GM12878 (cell line): ENCODE results near the gene OR7A10. TPM values are rescaled to one million over a fixed set of nuclear protein-coding genes. Genes with fewer than 3 reads are reported as not detected.

Source experiments
- ATAC-seq: fragments of 200-7000 bp; cut with Tn5 transposase; 3 replicates; pipeline ENCODE4 v1.9.1; 2020; ENCODE audit warnings: mild to moderate bottlenecking, moderate library complexity
- BruUV-seq: library from RNA; stranded (reverse); fragments of 400-500 nt; replicated peaks from 2 replicates; lab custom pipeline; 2021; lab: Mats Ljungman, UMichigan
- CTCF ChIA-PET: fragments of 300-600 bp; sonication (Branson Sonifier 250); formaldehyde crosslinking; extraction: SDS; loops from one replicate; lab custom pipeline; 2021; ENCODE audit warnings: inconsistent platforms; lab: Yijun Ruan, JAX
- POLR2A ChIA-PET: fragments of 350-600 bp; formaldehyde crosslinking; extraction: SDS; loops from one replicate; lab custom pipeline; 2021; ENCODE audit warnings: inconsistent platforms; lab: Charles Lee
- RAD21 ChIA-PET: fragments of 300-600 bp; sonication (Branson Sonifier 250); formaldehyde crosslinking; loops from one replicate; lab custom pipeline; 2023; ENCODE audit warnings: antibody characterized with exemption; ENCODE audit not compliant: unreplicated experiment; lab: Charles Lee
- SMC1A ChIA-PET: fragments of 300-600 bp; sonication (Branson Sonifier 250); formaldehyde crosslinking; loops from one replicate; lab custom pipeline; 2023; ENCODE audit not compliant: unreplicated experiment, uncharacterized antibody; lab: Charles Lee
- DNase-seq: peaks from one replicate; pipeline ENCODE4 v3.0.0-alpha.2; 2011; ENCODE audit warnings: low read depth, low spot score
- FAIRE-seq: peaks from 3 replicates; lab custom pipeline; 2011; peaks lifted over from hg19 to GRCh38; lab: Jason Lieb, UNC
- H2AFZ ChIP-seq: 2 replicates; pipeline ENCODE4 v1.6.0; 2011; ENCODE audit warnings: low read depth, low read length, control low read depth; ENCODE audit not compliant: control insufficient read depth
- H3K27ac ChIP-seq: 2 replicates; pipeline ENCODE4 v1.5.1; 2011; ENCODE audit warnings: control low read depth; ENCODE audit not compliant: control insufficient read depth, insufficient read depth
- H3K27me3 ChIP-seq, 2 experiments: replicated peaks in 1 of 2; 2 replicates each; pipeline versions ENCODE4 v1.6.0 to v1.6.1; 2011; ENCODE audit warnings: low read length in 1 of 2; ENCODE audit not compliant: control insufficient read depth in 2 of 2, insufficient read depth in 2 of 2
- H3K36me3 ChIP-seq, 2 experiments: 2 replicates each; pipeline ENCODE4 v1.5.1; 2011; ENCODE audit warnings: low read length in 1 of 2; ENCODE audit not compliant: control insufficient read depth in 2 of 2, insufficient read depth in 2 of 2
- H3K4me1 ChIP-seq: 2 replicates; pipeline ENCODE4 v1.6.1; 2011; ENCODE audit warnings: mild to moderate bottlenecking, low read length, moderate library complexity, mixed read lengths; ENCODE audit not compliant: control insufficient read depth, insufficient read depth
- H3K4me2 ChIP-seq: 2 replicates; pipeline ENCODE4 v1.6.0; 2011; ENCODE audit warnings: control low read depth; ENCODE audit not compliant: control insufficient read depth, insufficient read depth
- H3K4me3 ChIP-seq: fragments of 200-600 bp; sonication (generic); 2 replicates; pipeline ENCODE4 v1.5.1; 2016
- H3K79me2 ChIP-seq: 2 replicates; pipeline ENCODE4 v1.6.0; 2011; ENCODE audit warnings: low read length; ENCODE audit not compliant: control insufficient read depth, insufficient read depth
- H3K9ac ChIP-seq: 2 replicates; pipeline ENCODE4 v1.8.0; 2011; ENCODE audit warnings: low read length, control low read depth, mixed read lengths; ENCODE audit not compliant: control insufficient read depth, insufficient read depth
- H3K9me3 ChIP-seq: replicated peaks from 3 replicates; pipeline ENCODE4 v1.5.1; 2011; ENCODE audit warnings: mild to moderate bottlenecking, low read length; ENCODE audit not compliant: control insufficient read depth, insufficient read depth
- H4K20me1 ChIP-seq: 2 replicates; pipeline ENCODE4 v1.6.0; 2011; ENCODE audit not compliant: control insufficient read depth, insufficient read depth
- BMI1 ChIP-seq: fragments of 450-650 bp; IDR thresholded peaks from 2 replicates; pipeline ENCODE4 v1.6.1; 2016; ENCODE audit warnings: mild to moderate bottlenecking, moderate library complexity, borderline replicate concordance
- FOS ChIP-seq: IDR thresholded peaks from 3 replicates; pipeline ENCODE4 v1.6.1; 2011; ENCODE audit warnings: borderline replicate concordance; ENCODE audit not compliant: insufficient read length; ENCODE audit errors: extremely low read depth
- GABPA ChIP-seq: IDR thresholded peaks from 2 replicates; pipeline ENCODE4 v1.6.1; 2014; ENCODE audit warnings: antibody characterized with exemption, low read depth, mild to moderate bottlenecking, inconsistent platforms
- IKZF1 ChIP-seq: fragments of 450-650 bp; conservative IDR thresholded peaks from 2 replicates; pipeline ENCODE4 v1.6.1; 2017; ENCODE audit warnings: antibody characterized with exemption, mild to moderate bottlenecking
- KDM1A ChIP-seq: fragments of 200-600 bp; sonication (generic); IDR thresholded peaks from 2 replicates; pipeline ENCODE4 v1.6.1; 2016; ENCODE audit warnings: borderline replicate concordance
- KLF5 ChIP-seq: fragments of 450-650 bp; IDR thresholded peaks from 2 replicates; pipeline ENCODE4 v1.6.1; 2014; ENCODE audit warnings: mild to moderate bottlenecking; ENCODE audit not compliant: partially characterized antibody
- MEF2A ChIP-seq: IDR thresholded peaks from 2 replicates; pipeline ENCODE4 v1.6.1; 2011; ENCODE audit warnings: low read depth, mild to moderate bottlenecking, low read length, moderate library complexity; ENCODE audit not compliant: insufficient read depth
- MLLT1 ChIP-seq: fragments of 450-650 bp; IDR thresholded peaks from 2 replicates; pipeline ENCODE4 v1.6.1; 2016; ENCODE audit warnings: mild to moderate bottlenecking
- NBN ChIP-seq: fragments of 450-650 bp; IDR thresholded peaks from 2 replicates; pipeline ENCODE4 v1.6.1; 2016
- NR2C2 ChIP-seq: IDR thresholded peaks from 2 replicates; pipeline ENCODE4 v1.6.1; 2011; ENCODE audit warnings: borderline replicate concordance, low read depth; ENCODE audit not compliant: control insufficient read depth, insufficient read length
- PKNOX1 ChIP-seq: fragments of 450-650 bp; IDR thresholded peaks from 2 replicates; pipeline ENCODE4 v1.6.1; 2016; ENCODE audit warnings: mild to moderate bottlenecking
- RAD51 ChIP-seq: fragments of 450-650 bp; IDR thresholded peaks from 2 replicates; pipeline ENCODE4 v1.6.1; 2016; ENCODE audit warnings: moderate library complexity, mild to moderate bottlenecking, inconsistent platforms
- RBBP5 ChIP-seq: fragments of 200-600 bp; sonication (generic); conservative IDR thresholded peaks from 2 replicates; pipeline ENCODE4 v1.6.1; 2016
- REST ChIP-seq: IDR thresholded peaks from 2 replicates; pipeline ENCODE4 v1.6.1; 2012; ENCODE audit warnings: mild to moderate bottlenecking, low read depth, low read length
- SIX5 ChIP-seq: IDR thresholded peaks from 2 replicates; pipeline ENCODE4 v1.6.1; 2011; ENCODE audit warnings: mild to moderate bottlenecking, low read depth, low read length, moderate library complexity; ENCODE audit not compliant: severe bottlenecking
- STAT3 ChIP-seq: IDR thresholded peaks from 2 replicates; pipeline ENCODE4 v1.6.1; 2011; ENCODE audit warnings: low read depth, low read length, improper control_type of control experiment
- WRNIP1 ChIP-seq: IDR thresholded peaks from 2 replicates; pipeline ENCODE4 v1.6.1; 2011; ENCODE audit warnings: low read depth, low read length, improper control_type of control experiment, borderline replicate concordance
- YY1 ChIP-seq: IDR thresholded peaks from 2 replicates; pipeline ENCODE4 v1.6.1; 2011; ENCODE audit warnings: low read depth, mild to moderate bottlenecking, low read length
- ZBED1 ChIP-seq: IDR thresholded peaks from 2 replicates; pipeline ENCODE4 v1.6.1; 2016; ENCODE audit warnings: borderline replicate concordance
- WGBS: methylation state at CpG from one replicate; pipeline ENCODE4 v1.1.6; 2016; ENCODE audit warnings: low lambda C conversion rate; ENCODE audit not compliant: insufficient replicate concordance, insufficient coverage; ENCODE audit errors: missing lambda C conversion rate; 5-methylcytosine and 5-hydroxymethylcytosine counted together
- in situ Hi-C: fragments of 300-500 bp; cut with MboI; formaldehyde crosslinking; loops from 9 replicates; pipeline ENCODE4 v1.14.3; 2018; ENCODE audit warnings: mixed read lengths
- intact Hi-C: fragments of 100-400 bp; cut with micrococcal nuclease; formaldehyde crosslinking; loops from one replicate; pipeline ENCODE4 v1.14.2; 2022; ENCODE audit not compliant: unreplicated experiment
- polyA plus RNA-seq, 11 experiments: library from polyadenylated mRNA; depleted of rRNA in 4 of 11; unstranded in 6 of 11; stranded (reverse) in 5 of 11; fragments of >200 nt; fragmentation: Nextera tagmentation in 4 of 11; fragmentation: Illumina TruSeq in 1 of 11; extraction: Ambion mirVana in 4 of 11; extraction: Trizol in 1 of 11; gene quantifications; 1 replicate in 1 of 11; 2 replicates in 10 of 11; pipeline versions ENCODE4 v1.2.1 to v1.2.3, GENCODE V29; 2011 to 2016; ENCODE audit warnings: inconsistent platforms in 2 of 11, missing spikeins in 2 of 11, low read depth in 1 of 11
- total RNA-seq, 4 experiments: library from RNA; depleted of rRNA in 3 of 4; stranded (reverse); fragments of >200 nt in 3 of 4; fragmentation: Illumina TruSeq in 1 of 4; extraction: Trizol in 1 of 4; gene quantifications; 2 replicates each; pipeline versions ENCODE4 v1.2.1 to v1.2.3, GENCODE V29; 2013 to 2021

OR7A10 gene
- total and polyA plus RNA-seq, 10 of the 15 experiments (the other 5 are each of a cell fraction or from before 2014, with no cell fraction given): not detected

- in situ Hi-C loops (no loop called here), intact Hi-C loops (no loop called here)
- no peaks in the 10 kb centered on the region for H3K27me3 ChIP-seq
- no peak overlapping the region for H2AFZ ChIP-seq
- CTCF ChIA-PET: no interaction called here
- H3K9ac ChIP-seq: no peak overlapping the region
- RAD21 ChIA-PET: interaction anchor here (0.7 kb wide), 1 partner anchor 245 kb away, joined by 3 read pairs; no protein-coding TSS in a partner anchor
- no peak overlapping the region for H3K27ac ChIP-seq
- POLR2A ChIA-PET: no interaction called here
- no peak overlapping the region for H3K4me3 ChIP-seq
- no peaks in the 10 kb centered on the region for H4K20me1 ChIP-seq
- BruUV-seq: no TSS peak
- H3K79me2 ChIP-seq: no peaks in the 10 kb centered on the region
- no peak for ATAC-seq
- no peaks in the 10 kb centered on the region for H3K36me3 ChIP-seq
- 35% methylated on average over 5 of the region's 5 CpGs for WGBS
- H3K4me1 ChIP-seq: no peaks in the 10 kb centered on the region
- TF ChIP-seq REST (no peak), IKZF1 (no peak), KLF5 (no peak), RBBP5 (no peak), NR2C2 (no peak), RAD51 (no peak), BMI1 (no peak), NBN (no peak), YY1 (no peak), FOS (no peak), PKNOX1 (no peak), STAT3 (no peak), ZBED1 (no peak), MLLT1 (no peak), MEF2A (no peak), KDM1A (no peak), GABPA (no peak), SIX5 (no peak), WRNIP1 (no peak)
- TF ChIP-seq, all 136 proteins: peak for 0
- no peak for DNase-seq
- Histone ChIP-seq H3K4me2 (no peak overlapping the region), H3K9me3 (no peaks in the 10 kb centered on the region)
- SMC1A ChIA-PET: interaction anchor here (0.9 kb wide), 1 partner anchor 72 kb away, joined by 3 read pairs; no protein-coding TSS in a partner anchor
- no peak for FAIRE-seq
These were observed 19.8 kb upstream of the OR7A10 start for GRCh38 chr19:14868497-14868896.
